ENCODE measurements around the gene LCMT1. TPM values are rescaled to one million over a fixed set of nuclear protein-coding genes. Genes with fewer than 3 reads are reported as not detected.

LCMT1 gene
- total and polyA plus RNA-seq, 2 of the 13 experiments (the other 11 are each of a cell fraction or from before 2014, with no cell fraction given), result 41.2 to 48.7 TPM

DNA sequence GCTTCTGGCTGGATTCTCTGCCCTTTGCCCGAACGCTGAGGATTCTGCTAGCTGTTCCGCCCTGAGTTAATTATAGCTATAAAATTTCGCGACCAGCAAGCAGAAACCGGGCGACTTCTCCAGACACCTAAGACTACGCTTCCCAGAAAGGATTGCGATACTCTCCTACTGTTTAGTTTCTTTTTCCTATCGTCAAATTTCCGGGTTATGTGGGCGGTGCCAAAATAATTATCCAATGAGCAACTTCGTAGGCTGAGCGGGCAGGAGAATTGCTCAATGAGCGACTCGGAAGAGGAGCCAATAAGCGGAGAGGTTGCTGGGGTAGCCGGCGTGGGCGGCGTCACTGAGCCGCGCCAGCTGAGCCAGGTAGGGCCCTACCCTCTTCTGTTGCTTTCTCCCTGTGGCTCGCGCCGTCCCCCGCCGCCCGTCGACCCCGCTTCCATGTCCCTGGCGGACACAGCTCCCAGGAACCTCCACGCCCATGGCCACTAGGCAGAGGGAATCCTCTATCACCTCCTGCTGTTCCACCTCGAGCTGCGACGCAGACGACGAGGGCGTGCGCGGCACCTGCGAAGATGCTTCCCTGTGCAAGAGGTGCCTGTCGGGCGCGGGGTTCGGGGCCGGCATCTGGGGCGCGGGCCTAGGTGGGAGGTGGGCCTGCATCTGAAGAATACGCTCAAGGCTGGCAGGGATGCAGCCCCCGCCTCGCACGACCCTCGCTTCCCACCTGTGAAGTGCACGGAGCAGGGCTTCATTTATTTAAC, at the start of gene LCMT1 (continued):
- TF ChIP-seq, protein P1, sequence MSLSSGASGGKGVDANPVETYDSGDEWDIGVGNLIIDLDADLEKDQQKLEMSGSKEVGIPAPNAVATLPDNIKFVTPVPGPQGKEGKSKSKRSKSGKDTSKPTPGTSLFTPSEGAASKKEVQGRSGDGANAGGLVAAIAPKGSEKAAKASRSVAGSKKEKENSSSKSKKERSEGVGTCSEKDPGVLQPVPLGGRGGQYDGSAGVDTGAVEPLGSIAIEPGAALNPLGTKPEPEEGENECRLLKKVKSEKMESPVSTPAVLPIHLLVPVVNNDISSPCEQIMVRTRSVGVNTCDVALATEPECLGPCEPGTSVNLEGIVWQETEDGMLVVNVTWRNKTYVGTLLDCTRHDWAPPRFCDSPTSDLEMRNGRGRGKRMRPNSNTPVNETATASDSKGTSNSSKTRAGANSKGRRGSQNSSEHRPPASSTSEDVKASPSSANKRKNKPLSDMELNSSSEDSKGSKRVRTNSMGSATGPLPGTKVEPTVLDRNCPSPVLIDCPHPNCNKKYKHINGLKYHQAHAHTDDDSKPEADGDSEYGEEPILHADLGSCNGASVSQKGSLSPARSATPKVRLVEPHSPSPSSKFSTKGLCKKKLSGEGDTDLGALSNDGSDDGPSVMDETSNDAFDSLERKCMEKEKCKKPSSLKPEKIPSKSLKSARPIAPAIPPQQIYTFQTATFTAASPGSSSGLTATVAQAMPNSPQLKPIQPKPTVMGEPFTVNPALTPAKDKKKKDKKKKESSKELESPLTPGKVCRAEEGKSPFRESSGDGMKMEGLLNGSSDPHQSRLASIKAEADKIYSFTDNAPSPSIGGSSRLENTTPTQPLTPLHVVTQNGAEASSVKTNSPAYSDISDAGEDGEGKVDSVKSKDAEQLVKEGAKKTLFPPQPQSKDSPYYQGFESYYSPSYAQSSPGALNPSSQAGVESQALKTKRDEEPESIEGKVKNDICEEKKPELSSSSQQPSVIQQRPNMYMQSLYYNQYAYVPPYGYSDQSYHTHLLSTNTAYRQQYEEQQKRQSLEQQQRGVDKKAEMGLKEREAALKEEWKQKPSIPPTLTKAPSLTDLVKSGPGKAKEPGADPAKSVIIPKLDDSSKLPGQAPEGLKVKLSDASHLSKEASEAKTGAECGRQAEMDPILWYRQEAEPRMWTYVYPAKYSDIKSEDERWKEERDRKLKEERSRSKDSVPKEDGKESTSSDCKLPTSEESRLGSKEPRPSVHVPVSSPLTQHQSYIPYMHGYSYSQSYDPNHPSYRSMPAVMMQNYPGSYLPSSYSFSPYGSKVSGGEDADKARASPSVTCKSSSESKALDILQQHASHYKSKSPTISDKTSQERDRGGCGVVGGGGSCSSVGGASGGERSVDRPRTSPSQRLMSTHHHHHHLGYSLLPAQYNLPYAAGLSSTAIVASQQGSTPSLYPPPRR (CRISPR knock-in tag; IDR thresholded peaks at IDR 0.05; ENCODE audit: borderline replicate concordance), result peak; percentile 22; the same call in 1 of the 2 replicates
- TF ChIP-seq ZNF782 (CRISPR knock-in tag; IDR thresholded peaks at IDR 0.05; ENCODE audit: borderline replicate concordance) (peak; percentile 81), NR1H2 (CRISPR knock-in tag; IDR thresholded peaks at IDR 0.05; ENCODE audit: borderline replicate concordance, low read depth) (no peak), ZNF232 (CRISPR knock-in tag; IDR thresholded peaks at IDR 0.05; ENCODE audit: borderline replicate concordance) (peak; percentile 76; the same call in 1 of the 2 replicates), CBX5 (CRISPR knock-in tag; IDR thresholded peaks at IDR 0.05; ENCODE audit: borderline replicate concordance) (peak; percentile 21; the same call in 1 of the 2 replicates), SKI (IDR thresholded peaks at IDR 0.05; ENCODE audit: partially characterized antibody) (peak; percentile 27), MED1 (CRISPR knock-in tag; IDR thresholded peaks at IDR 0.05) (peak; percentile 25; the same call in 1 of the 2 replicates), SP2 (CRISPR knock-in tag; IDR thresholded peaks at IDR 0.05) (peak; percentile 92), ZNF607 (CRISPR knock-in tag; IDR thresholded peaks at IDR 0.05; ENCODE audit: borderline replicate concordance) (peak; percentile 76), ZZZ3 (CRISPR knock-in tag; IDR thresholded peaks at IDR 0.05; ENCODE audit: borderline replicate concordance) (no peak), CBX1 (IDR thresholded peaks at IDR 0.05; ENCODE audit: low read depth) (no peak), ZNF891 (CRISPR knock-in tag; IDR thresholded peaks at IDR 0.05) (peak; percentile 91), HMGA1 (CRISPR knock-in tag; conservative IDR thresholded peaks at IDR 0.05) (no peak), GFI1 (CRISPR knock-in tag; IDR thresholded peaks at IDR 0.05; ENCODE audit: borderline replicate concordance) (no peak), ZIK1 (CRISPR knock-in tag; IDR thresholded peaks at IDR 0.05; ENCODE audit: borderline replicate concordance, low read depth) (0 out of 2 replicates have a peak, but pooled peaks have one; percentile 51), ZNF430 (CRISPR knock-in tag; IDR thresholded peaks at IDR 0.05) (peak; percentile 60; the same call in 1 of the 2 replicates)
- TF ChIP-seq, protein P2, sequence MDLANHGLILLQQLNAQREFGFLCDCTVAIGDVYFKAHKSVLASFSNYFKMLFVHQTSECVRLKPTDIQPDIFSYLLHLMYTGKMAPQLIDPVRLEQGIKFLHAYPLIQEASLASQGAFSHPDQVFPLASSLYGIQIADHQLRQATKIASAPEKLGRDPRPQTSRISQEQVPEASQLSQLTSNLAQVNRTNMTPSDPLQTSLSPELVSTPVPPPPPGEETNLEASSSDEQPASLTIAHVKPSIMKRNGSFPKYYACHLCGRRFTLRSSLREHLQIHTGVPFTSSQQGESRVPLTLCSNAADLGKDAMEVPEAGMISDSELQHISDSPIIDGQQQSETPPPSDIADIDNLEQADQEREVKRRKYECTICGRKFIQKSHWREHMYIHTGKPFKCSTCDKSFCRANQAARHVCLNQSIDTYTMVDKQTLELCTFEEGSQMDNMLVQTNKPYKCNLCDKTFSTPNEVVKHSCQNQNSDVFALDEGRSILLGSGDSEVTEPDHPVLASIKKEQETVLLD (CRISPR knock-in tag; IDR thresholded peaks at IDR 0.05; ENCODE audit: low read depth), result no peak
